GM19463 (cell line): ENCODE measurements around the gene TREM2.
"Not testable (repeated sequence)": the region's sequence is repeated elsewhere in the genome, so short reads cannot be mapped to it uniquely, and the experiment has no call there.

ENCODE experiments used
- ATAC-seq: cut with Tn5 transposase; IDR thresholded peaks from one replicate; pipeline ENCODE4 v1.9.1; 2021; ENCODE audit warnings: mild to moderate bottlenecking, moderate library complexity; ENCODE audit not compliant: unreplicated experiment

TREM2 gene

GRCh38 chr6:41162687-41163418 is at the start of gene TREM2:
TREM2 (minus strand) TSS chr6:41163116; CDS start chr6:41163082, 34 bp downstream.
- no peak for ATAC-seq

- ATAC-seq, result no peak
Measured at GRCh38 chr6:41209547-41210320, 46.8 kb upstream of the TREM2 start.

- ATAC-seq, result no peak
Measured at GRCh38 chr6:41208439-41209106, 45.7 kb upstream of the TREM2 start.

- no peak for ATAC-seq
Measured at GRCh38 chr6:41204156-41204555, 41.2 kb upstream of the TREM2 start.

- ATAC-seq, result no peak
Measured at GRCh38 chr6:41201764-41202173, 38.9 kb upstream of the TREM2 start.

GRCh38 chr6:41200901-41201763 is 38.2 kb upstream of the TREM2 start, which contains the start of gene TREML2:
TREML2 (minus strand) TSS chr6:41201149; CDS start chr6:41201008, 141 bp downstream.
- ATAC-seq, result peak; percentile 57

GRCh38 chr6:41200296-41200900 is 37.5 kb upstream of the TREM2 start:
- no peak for ATAC-seq

GRCh38 chr6:41199552-41200246 is 36.8 kb upstream of the TREM2 start:
- peak; percentile 49 for ATAC-seq

GRCh38 chr6:41197234-41197633 is 34.3 kb upstream of the TREM2 start:
- ATAC-seq, result no peak

GRCh38 chr6:41194386-41194785 is 31.5 kb upstream of the TREM2 start:
- no peak for ATAC-seq

- ATAC-seq, result no peak
Measured at GRCh38 chr6:41193884-41194283, 31.0 kb upstream of the TREM2 start.

- no peak for ATAC-seq
Measured at GRCh38 chr6:41193171-41193734, 30.3 kb upstream of the TREM2 start.

- no peak for ATAC-seq
Measured at GRCh38 chr6:41191569-41191968, 28.7 kb upstream of the TREM2 start.

GRCh38 chr6:41190791-41191190 is 27.9 kb upstream of the TREM2 start:
- ATAC-seq, result no peak

- no peak for ATAC-seq
Measured at GRCh38 chr6:41189967-41190366, 27.1 kb upstream of the TREM2 start.

GRCh38 chr6:41189046-41189445 is 26.1 kb upstream of the TREM2 start:
- ATAC-seq, result not testable (repeated sequence)

- no peak for ATAC-seq
Measured at GRCh38 chr6:41187924-41188886, 25.3 kb upstream of the TREM2 start.

- no peak for ATAC-seq
Measured at GRCh38 chr6:41186031-41186562, 23.2 kb upstream of the TREM2 start.
